ENCODE data around the gene EML1. TPM values are rescaled to one million over a fixed set of nuclear protein-coding genes. Genes with fewer than 3 reads are reported as not detected.

The EML1 gene
- total and polyA plus RNA-seq, 2 experiments from 2014 or later = 22.9 to 31.9 TPM

- Histone ChIP-seq H3K4me1 (ENCODE audit: insufficient read depth) (peaks cover 4% of the 10 kb centered on the region), H3K9me2 (replicated peaks; ENCODE audit: insufficient read depth) (no peaks in the 10 kb centered on the region), H3K4me3 (no peak overlapping the region), H3K79me2 (peaks cover 86% of the 10 kb centered on the region), H3K4me2 (no peak overlapping the region), H3K27ac (no peak overlapping the region), H3K9me3 (ENCODE audit: low read depth) (peaks cover 5% of the 10 kb centered on the region), H3K27me3 (no peaks in the 10 kb centered on the region), H2AFZ (no peak overlapping the region), H3K36me3 (replicated peaks; ENCODE audit: insufficient read depth, low read depth) (no peaks in the 10 kb centered on the region), H4K20me1 (ENCODE audit: insufficient read depth, poor library complexity, severe bottlenecking) (no peaks in the 10 kb centered on the region)
- DNase-seq (ENCODE audit: low spot score) = no peak
- 96% methylated on average over 1 of the region's 1 CpG for WGBS (ENCODE audit: low lambda C conversion rate, missing lambda C conversion rate)
- TF ChIP-seq EZH2 (IDR thresholded peaks at IDR 0.05; ENCODE audit: borderline replicate concordance) (no peak), CTCF (IDR thresholded peaks at IDR 0.05; ENCODE audit: poor library complexity) (no peak), EZH2phosphoT487 (IDR thresholded peaks at IDR 0.05; ENCODE audit: low read depth, severe bottlenecking, unreplicated experiment) (no peak)
Observed at GRCh38 chr14:99976021-99976420, 182.8 kb downstream of the EML1 start.

GRCh38 chr14:99976681-99977080 is 183.5 kb downstream of the EML1 start:
- H2AFZ ChIP-seq = no peak overlapping the region

GRCh38 chr14:99980299-99980698 is 187.1 kb downstream of the EML1 start:
- 75% methylated on average over 7 of the region's 7 CpGs for WGBS (ENCODE audit: low lambda C conversion rate, missing lambda C conversion rate)
- H3K4me1 ChIP-seq (ENCODE audit: insufficient read depth) = peaks cover 23% of the 10 kb centered on the region
- H2AFZ ChIP-seq = no peak overlapping the region
- no peak for DNase-seq (ENCODE audit: low spot score)
- no peaks in the 10 kb centered on the region for H3K27me3 ChIP-seq
- H3K4me2 ChIP-seq = no peak overlapping the region
- H3K79me2 ChIP-seq = peaks cover 89% of the 10 kb centered on the region
- no peaks in the 10 kb centered on the region for H3K9me2 ChIP-seq (replicated peaks; ENCODE audit: insufficient read depth)
- peaks cover 4% of the 10 kb centered on the region for H3K9me3 ChIP-seq (ENCODE audit: low read depth)
- TF ChIP-seq CTCF (IDR thresholded peaks at IDR 0.05; ENCODE audit: poor library complexity) (no peak), EZH2 (IDR thresholded peaks at IDR 0.05; ENCODE audit: borderline replicate concordance) (no peak)
- H3K4me3 ChIP-seq = no peak overlapping the region
- H4K20me1 ChIP-seq (ENCODE audit: insufficient read depth, poor library complexity, severe bottlenecking) = no peaks in the 10 kb centered on the region
- no peak overlapping the region for H3K27ac ChIP-seq
- H3K36me3 ChIP-seq (replicated peaks; ENCODE audit: insufficient read depth, low read depth) = no peaks in the 10 kb centered on the region

More at GRCh38 chr14:99976681-99977080, 183.5 kb downstream of the EML1 start:
- Histone ChIP-seq H3K36me3 (replicated peaks; ENCODE audit: insufficient read depth, low read depth) (no peaks in the 10 kb centered on the region), H4K20me1 (ENCODE audit: insufficient read depth, poor library complexity, severe bottlenecking) (no peaks in the 10 kb centered on the region), H3K4me3 (no peak overlapping the region), H3K9me3 (ENCODE audit: low read depth) (peaks cover 5% of the 10 kb centered on the region), H3K27ac (no peak overlapping the region), H3K9me2 (replicated peaks; ENCODE audit: insufficient read depth) (no peaks in the 10 kb centered on the region), H3K4me2 (no peak overlapping the region), H3K79me2 (peaks cover 93% of the 10 kb centered on the region), H3K4me1 (ENCODE audit: insufficient read depth) (peaks cover 8% of the 10 kb centered on the region), H3K27me3 (no peaks in the 10 kb centered on the region)
- 73% methylated on average over 3 of the region's 3 CpGs for WGBS (ENCODE audit: low lambda C conversion rate, missing lambda C conversion rate)
- DNase-seq (ENCODE audit: low spot score) = no peak
- TF ChIP-seq EZH2phosphoT487 (IDR thresholded peaks at IDR 0.05; ENCODE audit: low read depth, severe bottlenecking, unreplicated experiment) (no peak), CTCF (IDR thresholded peaks at IDR 0.05; ENCODE audit: poor library complexity) (no peak), EZH2 (IDR thresholded peaks at IDR 0.05; ENCODE audit: borderline replicate concordance) (no peak)

GRCh38 chr14:99981806-99982205 is 188.6 kb downstream of the EML1 start:
- TF ChIP-seq EZH2 (IDR thresholded peaks at IDR 0.05; ENCODE audit: borderline replicate concordance) (no peak), EZH2phosphoT487 (IDR thresholded peaks at IDR 0.05; ENCODE audit: low read depth, severe bottlenecking, unreplicated experiment) (no peak), CTCF (IDR thresholded peaks at IDR 0.05; ENCODE audit: poor library complexity) (no peak)
- H3K27me3 ChIP-seq = no peaks in the 10 kb centered on the region
- no peaks in the 10 kb centered on the region for H3K9me2 ChIP-seq (replicated peaks; ENCODE audit: insufficient read depth)
- peaks cover 89% of the 10 kb centered on the region for H3K79me2 ChIP-seq
- no peaks in the 10 kb centered on the region for H3K9me3 ChIP-seq (ENCODE audit: low read depth)
- no peaks in the 10 kb centered on the region for H4K20me1 ChIP-seq (ENCODE audit: insufficient read depth, poor library complexity, severe bottlenecking)
- H3K27ac ChIP-seq = no peak overlapping the region
- DNase-seq (ENCODE audit: low spot score) = no peak
- 90% methylated on average over 5 of the region's 5 CpGs for WGBS (ENCODE audit: low lambda C conversion rate, missing lambda C conversion rate)
- no peak overlapping the region for H2AFZ ChIP-seq
- H3K4me1 ChIP-seq (ENCODE audit: insufficient read depth) = peaks cover 23% of the 10 kb centered on the region
- H3K36me3 ChIP-seq (replicated peaks; ENCODE audit: insufficient read depth, low read depth) = no peaks in the 10 kb centered on the region
- H3K4me2 ChIP-seq = no peak overlapping the region
- no peak overlapping the region for H3K4me3 ChIP-seq

Data from hepatocyte (in vitro differentiated cells).